ENCODE data around the gene MICALL1.
"Not testable (repeated sequence)": the region's sequence is repeated elsewhere in the genome, so short reads cannot be mapped to it uniquely, and the experiment has no call there.

MICALL1 gene

GRCh38 chr22:37961062-37961461, 55.0 kb downstream of the MICALL1 start:
- DNase-seq = no peak

DNA sequence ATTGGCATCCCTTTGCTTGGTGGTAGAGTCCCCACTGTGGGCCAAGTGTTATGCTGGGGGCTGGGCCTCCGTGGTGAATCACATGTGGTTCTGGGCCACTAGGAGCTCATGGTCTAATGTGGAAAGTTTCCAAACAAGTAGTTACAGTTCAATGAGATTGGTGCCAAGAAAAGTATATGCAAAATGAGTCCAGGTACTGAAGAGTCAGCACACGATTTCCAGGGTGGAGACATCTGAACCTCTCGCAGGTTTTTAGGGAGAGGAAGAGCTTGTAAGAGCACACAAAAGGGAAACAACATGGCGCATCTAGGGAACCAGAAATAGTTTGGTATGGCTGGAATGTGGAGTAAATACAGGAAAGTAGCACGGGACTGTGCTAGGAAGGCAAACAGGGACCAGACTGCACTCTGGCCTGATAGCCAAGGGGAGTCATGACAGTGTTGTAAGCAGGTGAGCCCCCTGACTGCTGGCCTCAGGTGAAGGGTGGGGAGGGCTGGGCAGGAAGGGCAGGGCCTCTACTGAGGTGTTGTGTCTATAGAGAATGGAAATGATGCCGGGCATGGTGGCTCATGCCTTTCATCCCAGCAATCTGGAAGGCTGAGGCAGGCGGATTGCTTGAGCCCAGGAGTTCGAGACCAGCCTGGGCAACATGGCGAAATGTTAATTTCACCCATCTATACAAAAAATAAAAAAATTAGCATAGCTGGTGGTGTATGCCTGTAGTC, 60.0 kb downstream of the MICALL1 start:
- no peak for DNase-seq

GRCh38 chr22:37967147-37967546, 61.0 kb downstream of the MICALL1 start:
- DNase-seq = no peak

- DNase-seq = no peak
Observed at GRCh38 chr22:37967637-37968451, 61.7 kb downstream of the MICALL1 start.

- DNase-seq = no peak
Observed at GRCh38 chr22:37968452-37969251, 62.6 kb downstream of the MICALL1 start.

- no peak for DNase-seq
Observed at GRCh38 chr22:37970864-37971263, 64.8 kb downstream of the MICALL1 start.

- no peak for DNase-seq
Observed at GRCh38 chr22:37971475-37972434, 65.7 kb downstream of the MICALL1 start.

- no peak for DNase-seq
Observed at GRCh38 chr22:37972527-37972926, 66.4 kb downstream of the MICALL1 start.

GRCh38 chr22:37973271-37974170, 67.4 kb downstream of the MICALL1 start:
- DNase-seq = no peak

- no peak for DNase-seq
Observed at GRCh38 chr22:37975153-37975552, 69.1 kb downstream of the MICALL1 start.

GRCh38 chr22:37976022-37976421, 69.9 kb downstream of the MICALL1 start:
- not testable (repeated sequence) for DNase-seq

DNA sequence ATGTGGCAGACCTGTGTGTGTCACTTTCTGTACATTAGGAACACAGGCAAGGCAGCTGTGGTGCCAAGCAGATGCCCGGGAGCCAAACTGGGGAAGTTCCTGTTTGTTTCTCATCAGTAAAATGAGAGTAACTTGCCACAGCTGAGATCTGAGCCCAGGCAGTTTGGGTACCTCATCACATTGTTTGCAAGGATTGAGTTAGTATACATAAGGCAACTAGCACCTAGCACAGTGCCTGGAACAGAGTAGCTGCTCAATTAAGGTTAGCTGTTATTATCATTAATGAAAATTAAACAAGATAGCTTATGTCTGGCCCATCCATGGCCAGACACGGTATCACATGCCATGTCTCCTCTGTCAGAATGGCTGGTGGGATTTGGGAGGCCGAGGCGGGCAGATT, 70.5 kb downstream of the MICALL1 start:
- no peak for DNase-seq

DNA sequence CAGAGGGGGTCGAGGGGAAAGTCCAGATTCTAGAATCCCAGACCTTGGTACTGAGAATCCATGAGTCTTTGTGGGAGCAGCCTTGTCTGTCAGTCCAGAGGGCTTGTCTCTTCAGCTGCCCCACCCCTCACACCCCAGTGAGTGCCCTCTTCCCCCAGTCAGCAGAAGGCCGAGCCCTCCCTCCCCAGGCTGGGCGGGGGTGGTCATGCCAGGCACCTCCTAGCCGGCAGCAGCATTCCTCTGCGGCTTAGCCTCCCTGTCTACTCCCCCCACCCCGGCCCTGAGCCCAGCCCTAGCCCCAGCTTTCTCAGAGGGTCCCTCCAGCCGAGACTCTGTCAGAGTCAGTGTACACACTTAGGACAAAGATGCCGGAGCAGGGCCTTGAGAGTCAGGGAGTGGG, 73.7 kb downstream of the MICALL1 start:
- no peak for DNase-seq

DNA sequence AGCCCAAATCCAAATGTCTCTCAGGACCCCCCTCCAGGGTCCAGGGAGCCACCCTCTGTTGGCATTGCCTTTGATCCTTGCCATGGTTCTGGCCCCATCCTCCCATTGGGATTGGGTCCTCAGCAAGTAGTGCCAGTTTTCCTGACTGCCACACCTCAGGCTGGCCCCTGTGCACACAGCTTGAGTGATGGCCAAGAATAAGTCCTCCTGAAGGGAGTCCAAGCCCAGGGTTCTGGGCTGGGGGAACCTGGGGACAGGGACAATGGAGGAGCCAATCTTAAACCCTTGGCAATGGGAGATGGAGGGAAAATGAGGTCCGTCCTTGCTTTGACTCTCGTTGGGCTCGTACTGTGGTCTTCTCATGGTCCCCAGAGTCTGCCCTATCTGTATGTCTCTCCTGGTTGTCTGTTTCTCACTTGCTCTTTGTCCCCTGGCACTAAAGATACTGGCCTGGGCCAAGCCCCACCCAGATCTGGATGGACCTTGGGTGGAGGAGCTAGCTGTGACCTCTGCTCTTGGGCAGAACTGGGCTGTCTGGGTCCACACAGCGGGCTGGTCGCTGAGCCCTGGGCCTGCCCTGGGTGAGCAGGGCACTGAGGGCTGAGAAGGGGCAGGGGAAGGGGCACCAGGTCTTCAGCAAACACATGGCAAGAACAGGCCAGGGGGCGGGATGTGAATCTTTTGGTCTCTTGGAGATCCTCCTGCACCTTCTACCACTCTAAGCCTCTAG, 75.3 kb downstream of the MICALL1 start:
- DNase-seq = no peak

DNA sequence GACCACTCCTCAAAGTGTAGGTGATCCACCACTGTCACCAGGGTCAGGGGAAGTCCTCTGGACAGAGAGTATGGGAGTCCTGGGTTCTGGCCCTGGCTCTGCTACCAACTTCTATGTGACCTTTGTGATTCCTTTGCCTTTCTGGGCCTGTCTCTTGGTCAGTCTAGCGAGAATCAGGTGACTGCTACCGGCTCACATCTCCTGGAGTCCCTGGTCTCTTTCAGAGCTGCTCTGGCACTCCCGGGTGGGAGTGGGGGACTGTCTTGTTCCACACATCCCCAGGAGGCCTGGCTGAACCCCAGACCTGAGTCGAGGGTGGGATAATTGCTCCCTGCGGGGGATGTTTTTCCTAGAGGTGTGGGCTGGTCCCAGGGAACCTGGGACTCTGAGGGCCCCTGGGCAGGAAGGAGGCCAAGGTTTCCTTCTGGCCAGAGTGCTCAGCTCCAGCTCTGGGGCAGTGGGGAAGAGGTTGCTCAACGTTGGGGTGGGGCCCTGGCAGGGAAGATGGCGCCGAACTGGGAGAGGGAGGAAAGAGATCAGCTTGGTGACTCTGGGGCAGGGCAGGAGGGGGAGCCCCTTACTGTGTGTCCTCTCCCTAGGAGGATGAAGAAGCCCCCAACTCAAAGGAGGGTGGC, 76.2 kb downstream of the MICALL1 start:
- no peak for DNase-seq

DNA sequence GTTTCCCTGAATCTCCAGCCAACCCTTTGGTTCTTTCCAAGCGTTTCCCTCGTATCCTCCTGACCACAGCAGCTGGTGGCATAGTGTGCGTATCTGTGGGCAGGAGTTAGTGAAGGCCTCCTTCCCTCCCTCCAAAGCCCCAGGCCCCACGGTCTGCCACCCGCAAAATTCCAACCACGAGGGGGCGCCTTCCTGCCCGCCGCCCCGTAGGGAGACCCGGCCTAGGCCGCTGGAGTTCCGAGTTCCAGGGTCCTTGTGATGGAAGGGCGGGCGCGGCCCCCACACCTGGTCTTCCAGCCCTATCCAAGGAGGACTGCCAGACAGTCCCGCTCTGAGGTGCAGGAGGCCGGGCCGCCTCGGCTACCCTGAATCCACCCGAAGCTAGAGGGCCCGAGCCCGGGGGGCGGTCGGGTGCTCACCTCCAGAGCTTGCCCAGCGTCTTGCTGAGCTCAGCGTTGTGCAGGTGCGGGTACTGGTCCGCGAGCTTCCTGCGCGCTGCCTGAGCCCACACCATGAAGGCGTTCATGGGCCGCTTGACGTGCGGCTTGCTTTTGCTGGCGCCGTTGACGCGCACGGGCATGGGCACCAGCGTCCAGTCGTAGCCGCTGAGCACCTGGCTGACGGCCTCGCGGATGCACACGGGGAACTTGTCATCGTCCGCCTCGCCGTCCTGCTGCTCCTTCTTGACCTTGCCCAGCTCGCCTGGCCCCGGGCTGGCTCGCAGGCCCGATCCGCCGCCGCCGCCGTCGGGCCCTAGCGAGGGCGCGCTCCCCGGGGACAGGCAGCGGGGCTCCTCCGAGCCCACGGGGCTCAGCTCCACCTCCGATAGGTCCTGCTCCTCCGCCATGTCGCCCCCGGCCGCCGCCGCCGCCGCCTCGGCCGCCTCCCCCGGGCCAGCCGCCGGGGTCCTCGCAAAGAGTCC, 77.1 kb downstream of the MICALL1 start:
- no peak for DNase-seq

DNA sequence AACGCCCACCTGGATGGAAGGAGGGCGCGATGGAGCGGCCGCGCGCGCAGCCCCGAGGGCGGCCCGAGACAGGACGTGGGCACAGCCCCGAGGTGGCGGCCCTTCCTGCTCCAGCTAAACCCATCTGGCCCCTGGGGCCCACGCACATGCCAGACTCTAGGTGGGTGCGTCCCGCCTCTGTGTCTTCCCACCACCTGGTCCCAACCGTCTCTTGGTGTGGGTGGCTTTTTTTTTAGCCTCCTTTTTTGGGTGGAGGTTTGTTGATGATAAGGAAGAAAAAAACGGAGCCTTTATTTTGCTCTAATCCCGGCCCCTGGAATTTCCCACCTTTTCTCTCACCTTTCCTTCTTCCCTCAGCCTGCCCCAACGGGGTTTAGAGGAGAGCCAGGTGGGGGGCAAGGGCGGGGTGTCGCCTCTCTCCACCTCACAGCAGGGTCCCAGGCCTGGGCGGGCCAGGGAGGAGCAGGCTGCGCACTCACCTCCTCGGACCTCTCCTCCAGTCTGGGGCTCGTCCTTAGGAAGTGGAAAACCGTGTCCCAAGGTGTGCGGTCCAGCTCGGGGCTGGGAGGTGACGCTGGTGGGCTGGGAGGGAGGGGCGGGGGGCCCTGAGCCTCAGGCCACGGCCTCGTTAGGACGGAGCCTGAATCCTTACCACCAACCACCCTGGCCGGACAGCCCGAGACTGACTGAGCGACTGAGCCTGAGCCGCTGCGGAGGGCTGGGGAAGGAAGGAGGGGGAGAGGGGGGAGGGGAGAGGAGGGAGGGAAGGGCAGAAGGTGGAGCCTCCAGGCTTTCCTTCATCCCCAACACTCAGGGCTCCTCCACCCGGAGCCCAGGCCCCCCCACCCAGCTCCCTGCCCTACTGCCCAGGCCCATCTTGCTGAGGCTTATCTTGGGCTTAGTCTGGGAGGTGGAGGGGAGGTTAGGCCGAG, 78.0 kb downstream of the MICALL1 start, which contains the start of gene SOX10:
Gene SOX10, minus strand, starts transcription at position 696 of the 932 bp plus-strand sequence. CDS start 771 bp downstream, outside the sequence.
- DNase-seq = no peak

All from CD4-positive, alpha-beta T cell treated with Interleukin-4 for 4 hours (primary cell).